ENCODE measurements around the gene FHL3. TPM values are rescaled to one million over a fixed set of nuclear protein-coding genes. Genes with fewer than 3 reads are reported as not detected.
"Not testable (repeated sequence)": the region's sequence is repeated elsewhere in the genome, so short reads cannot be mapped to it uniquely, and the experiment has no call there.

Gene FHL3
- total RNA-seq, 2 donors from 2014 or later = 8.6 to 15.5 TPM

GRCh38 chr1:37997256-37998088 lies 7.8 kb downstream of the FHL3 start:
- Mint-ChIP-seq H3K9me3 (no peaks in the 10 kb centered on the region), H3K36me3 (ENCODE audit: low read depth) (peaks cover 18% of the 10 kb centered on the region), H3K27ac (peak overlapping the region; percentile 62), H3K4me3 (no peak overlapping the region), H3K4me1 (peaks cover 29% of the 10 kb centered on the region), H3K27me3 (no peaks in the 10 kb centered on the region)
- no peak for ATAC-seq (replicated peaks)

- no peaks in the 10 kb centered on the region for H3K9me3 Mint-ChIP-seq
- peaks cover 29% of the 10 kb centered on the region for H3K4me1 Mint-ChIP-seq
- ATAC-seq (replicated peaks) = peak; percentile 82
- H3K27me3 Mint-ChIP-seq = no peaks in the 10 kb centered on the region
- H3K27ac Mint-ChIP-seq = no peak overlapping the region
- peak overlapping the region; percentile 77 for H3K4me3 Mint-ChIP-seq
- peaks cover 18% of the 10 kb centered on the region for H3K36me3 Mint-ChIP-seq (ENCODE audit: low read depth)
These were observed 9.5 kb downstream of the FHL3 start for GRCh38 chr1:37995751-37996345.

GRCh38 chr1:37994886-37995566 lies 10.3 kb downstream of the FHL3 start:
- Mint-ChIP-seq H3K4me1 (peaks cover 31% of the 10 kb centered on the region), H3K36me3 (ENCODE audit: low read depth) (peaks cover 19% of the 10 kb centered on the region), H3K27ac (peak overlapping the region; percentile 6), H3K9me3 (no peaks in the 10 kb centered on the region), H3K27me3 (no peaks in the 10 kb centered on the region), H3K4me3 (peak overlapping the region; percentile 77)
- no peak for ATAC-seq (replicated peaks)

- Mint-ChIP-seq H3K9me3 (no peaks in the 10 kb centered on the region), H3K36me3 (ENCODE audit: low read depth) (peaks cover 57% of the 10 kb centered on the region), H3K27me3 (no peaks in the 10 kb centered on the region), H3K4me3 (peak overlapping the region; percentile 95), H3K27ac (peak overlapping the region; percentile 93), H3K4me1 (peaks cover 16% of the 10 kb centered on the region)
- peak; percentile 56 for ATAC-seq (replicated peaks)
These were observed 15.9 kb downstream of the FHL3 start for GRCh38 chr1:37989361-37989930.

GRCh38 chr1:37987679-37988078 lies 17.6 kb downstream of the FHL3 start:
- peaks cover 74% of the 10 kb centered on the region for H3K36me3 Mint-ChIP-seq (ENCODE audit: low read depth)
- peaks cover 16% of the 10 kb centered on the region for H3K4me1 Mint-ChIP-seq
- H3K4me3 Mint-ChIP-seq = peak overlapping the region; percentile 95
- no peak for ATAC-seq (replicated peaks)
- no peaks in the 10 kb centered on the region for H3K9me3 Mint-ChIP-seq
- H3K27ac Mint-ChIP-seq = no peak overlapping the region
- no peaks in the 10 kb centered on the region for H3K27me3 Mint-ChIP-seq

- H3K4me1 Mint-ChIP-seq = peaks cover 11% of the 10 kb centered on the region
- no peaks in the 10 kb centered on the region for H3K27me3 Mint-ChIP-seq
- peaks cover 100% of the 10 kb centered on the region for H3K36me3 Mint-ChIP-seq (ENCODE audit: low read depth)
- no peaks in the 10 kb centered on the region for H3K9me3 Mint-ChIP-seq
- no peak overlapping the region for H3K27ac Mint-ChIP-seq
- ATAC-seq (replicated peaks) = no peak
- H3K4me3 Mint-ChIP-seq = no peak overlapping the region
These were observed 21.8 kb downstream of the FHL3 start for GRCh38 chr1:37983546-37983945.

- no peak overlapping the region for H3K27ac Mint-ChIP-seq
These were observed 26.8 kb downstream of the FHL3 start for GRCh38 chr1:37978541-37978940.

GRCh38 chr1:37975083-37975482 lies 30.2 kb downstream of the FHL3 start:
- not testable (repeated sequence) for H3K27ac Mint-ChIP-seq; H3K9me3 Mint-ChIP-seq; H3K4me3 Mint-ChIP-seq; H3K27me3 Mint-ChIP-seq; H3K4me1 Mint-ChIP-seq; ATAC-seq (replicated peaks)
- H3K36me3 Mint-ChIP-seq (ENCODE audit: low read depth) = peaks cover 100% of the 10 kb centered on the region

More at GRCh38 chr1:37978541-37978940, 26.8 kb downstream of the FHL3 start:
- ATAC-seq (replicated peaks) = no peak
- Mint-ChIP-seq H3K27me3 (no peaks in the 10 kb centered on the region), H3K36me3 (ENCODE audit: low read depth) (peaks cover 100% of the 10 kb centered on the region), H3K9me3 (peaks cover 5% of the 10 kb centered on the region), H3K4me1 (peaks cover 7% of the 10 kb centered on the region), H3K4me3 (no peak overlapping the region)

GRCh38 chr1:37974567-37974966 lies 30.7 kb downstream of the FHL3 start:
- Mint-ChIP-seq H3K36me3 (ENCODE audit: low read depth) (peaks cover 100% of the 10 kb centered on the region), H3K27ac (no peak overlapping the region)

GRCh38 chr1:37973684-37974083 lies 31.6 kb downstream of the FHL3 start:
- H3K4me1 Mint-ChIP-seq; ATAC-seq (replicated peaks); H3K27ac Mint-ChIP-seq; H3K9me3 Mint-ChIP-seq; H3K4me3 Mint-ChIP-seq; H3K27me3 Mint-ChIP-seq: not testable (repeated sequence)
- H3K36me3 Mint-ChIP-seq (ENCODE audit: low read depth) = peaks cover 100% of the 10 kb centered on the region

More at GRCh38 chr1:37974567-37974966, 30.7 kb downstream of the FHL3 start:
- Mint-ChIP-seq H3K9me3 (peaks cover 5% of the 10 kb centered on the region), H3K4me1 (peaks cover 7% of the 10 kb centered on the region), H3K4me3 (no peak overlapping the region), H3K27me3 (no peaks in the 10 kb centered on the region)
- no peak for ATAC-seq (replicated peaks)

GRCh38 chr1:37965301-37965700 lies 40.0 kb downstream of the FHL3 start:
- H3K27me3 Mint-ChIP-seq = no peaks in the 10 kb centered on the region

GRCh38 chr1:37964106-37964505 lies 41.2 kb downstream of the FHL3 start:
- H3K36me3 Mint-ChIP-seq (ENCODE audit: low read depth) = peaks cover 98% of the 10 kb centered on the region
- H3K9me3 Mint-ChIP-seq; H3K4me3 Mint-ChIP-seq; H3K27ac Mint-ChIP-seq; H3K4me1 Mint-ChIP-seq; ATAC-seq (replicated peaks); H3K27me3 Mint-ChIP-seq: not testable (repeated sequence)

More at GRCh38 chr1:37965301-37965700, 40.0 kb downstream of the FHL3 start:
- H3K9me3 Mint-ChIP-seq = no peaks in the 10 kb centered on the region
- no peak for ATAC-seq (replicated peaks)
- no peaks in the 10 kb centered on the region for H3K4me1 Mint-ChIP-seq
- no peak overlapping the region for H3K4me3 Mint-ChIP-seq
- peaks cover 98% of the 10 kb centered on the region for H3K36me3 Mint-ChIP-seq (ENCODE audit: low read depth)
- H3K27ac Mint-ChIP-seq = no peak overlapping the region

- Mint-ChIP-seq H3K27me3 (no peaks in the 10 kb centered on the region), H3K27ac (no peak overlapping the region), H3K9me3 (no peaks in the 10 kb centered on the region), H3K4me3 (no peak overlapping the region), H3K4me1 (no peaks in the 10 kb centered on the region), H3K36me3 (ENCODE audit: low read depth) (peaks cover 77% of the 10 kb centered on the region)
- ATAC-seq (replicated peaks) = no peak
These were observed 46.6 kb downstream of the FHL3 start for GRCh38 chr1:37958690-37959089.

- Mint-ChIP-seq H3K9me3 (no peaks in the 10 kb centered on the region), H3K27ac (no peak overlapping the region), H3K4me3 (no peak overlapping the region), H3K4me1 (no peaks in the 10 kb centered on the region), H3K27me3 (no peaks in the 10 kb centered on the region), H3K36me3 (ENCODE audit: low read depth) (peaks cover 49% of the 10 kb centered on the region)
- no peak for ATAC-seq (replicated peaks)
These were observed 49.6 kb downstream of the FHL3 start for GRCh38 chr1:37955685-37956084.

Measured in activated T-helper 17 cell treated with anti-CD3 and anti-CD28 coated beads, Interleukin-2, amount 50 U/mL, for 72 hours (primary cell).